OCI-LY3 (cell line): ENCODE results near the gene GRPR.

Experiments used
- EZH2phosphoT487 ChIP-seq: fragments of 200-600 bp; shearing (Covaris generic); IDR thresholded peaks from 2 replicates; pipeline ENCODE4 v1.6.1; 2018; ENCODE audit warnings: antibody characterized with exemption, mixed run types, low read depth
- TF ChIP-seq, protein P1 (sequence below): fragments of 200-600, 300-600 bp; sonication (generic); IDR thresholded peaks from 2 replicates; pipeline ENCODE4 v1.5.1; 2014; ENCODE audit warnings: antibody characterized with exemption, low read length, low read depth

GRCh38 chrX:16196829-16197228, 73.5 kb downstream of the GRPR start:
- TF ChIP-seq, protein P1, sequence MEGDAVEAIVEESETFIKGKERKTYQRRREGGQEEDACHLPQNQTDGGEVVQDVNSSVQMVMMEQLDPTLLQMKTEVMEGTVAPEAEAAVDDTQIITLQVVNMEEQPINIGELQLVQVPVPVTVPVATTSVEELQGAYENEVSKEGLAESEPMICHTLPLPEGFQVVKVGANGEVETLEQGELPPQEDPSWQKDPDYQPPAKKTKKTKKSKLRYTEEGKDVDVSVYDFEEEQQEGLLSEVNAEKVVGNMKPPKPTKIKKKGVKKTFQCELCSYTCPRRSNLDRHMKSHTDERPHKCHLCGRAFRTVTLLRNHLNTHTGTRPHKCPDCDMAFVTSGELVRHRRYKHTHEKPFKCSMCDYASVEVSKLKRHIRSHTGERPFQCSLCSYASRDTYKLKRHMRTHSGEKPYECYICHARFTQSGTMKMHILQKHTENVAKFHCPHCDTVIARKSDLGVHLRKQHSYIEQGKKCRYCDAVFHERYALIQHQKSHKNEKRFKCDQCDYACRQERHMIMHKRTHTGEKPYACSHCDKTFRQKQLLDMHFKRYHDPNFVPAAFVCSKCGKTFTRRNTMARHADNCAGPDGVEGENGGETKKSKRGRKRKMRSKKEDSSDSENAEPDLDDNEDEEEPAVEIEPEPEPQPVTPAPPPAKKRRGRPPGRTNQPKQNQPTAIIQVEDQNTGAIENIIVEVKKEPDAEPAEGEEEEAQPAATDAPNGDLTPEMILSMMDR, result no peak
- TF ChIP-seq EZH2phosphoT487, result no peak
